Measurements from ENCODE around the gene IL4R. TPM values are rescaled to one million over a fixed set of nuclear protein-coding genes. Genes with fewer than 3 reads are reported as not detected.
A peak's percentile ranks its signal among the peaks of the same experiment; 100 is the strongest.

Gene IL4R
- total RNA-seq, 3 donors from 2014 or later = 18.7 to 53.4 (median 51.8) TPM

DNA sequence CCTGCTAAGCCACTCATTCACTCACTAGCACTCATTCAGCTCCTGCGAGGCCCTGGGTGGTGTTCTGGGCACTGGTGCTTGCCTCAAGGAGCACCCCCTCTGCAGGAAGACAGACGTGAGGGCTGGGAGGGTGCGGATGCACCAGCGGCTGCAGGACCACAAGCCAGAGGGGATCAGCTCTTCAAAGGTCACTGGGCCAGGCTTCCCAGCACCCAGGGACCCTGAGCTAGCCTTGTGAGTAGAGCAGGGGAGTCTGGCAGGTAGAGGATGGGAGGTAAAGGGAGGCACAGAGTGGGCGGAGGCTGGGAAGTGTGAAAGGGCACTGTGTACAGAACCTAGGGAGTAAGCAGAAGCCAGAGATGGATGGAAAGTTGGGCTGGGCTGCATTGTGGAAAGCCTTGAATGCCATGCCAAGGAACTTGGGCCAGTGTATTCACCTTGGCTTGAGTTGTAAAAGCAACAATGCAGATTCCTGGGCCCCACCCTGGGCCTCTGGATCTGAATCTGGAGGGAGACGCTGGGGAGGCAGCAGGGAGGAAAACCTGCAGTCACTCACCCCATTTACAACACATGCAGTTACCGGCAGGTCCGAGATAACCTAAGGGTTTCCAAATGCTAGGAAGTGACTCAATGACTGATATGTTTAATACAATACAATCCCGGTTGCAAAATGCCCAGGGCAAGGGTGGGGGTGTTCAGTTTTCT is 1.7 kb downstream of the IL4R start:
- intact Hi-C loops (cut with DNase I; ENCODE audit: low total_unique reads) = loop anchor here (10.0 kb wide), 1 partner anchor 81 kb away; no protein-coding TSS in a partner anchor
- no peaks in the 10 kb centered on the region for H3K27me3 ChIP-seq
- H3K4me1 ChIP-seq = peaks cover 0 to 8% of the 10 kb centered on the region in 2 donors
- peak overlapping the region; percentile 90 to 100 (median 95) for H3K4me3 ChIP-seq
- peak in 1 of 2 donors; percentile 44 for DNase-seq (ENCODE audit: low spot score in 2 of 2)
- peak overlapping the region; percentile 97 to 100 for H3K27ac ChIP-seq
- no peaks in the 10 kb centered on the region for H3K9me3 ChIP-seq
- TF ChIP-seq POLR2AphosphoS5 (IDR thresholded peaks at IDR 0.05) = peak in 1 of 3 donors; percentile 43
- no peak for TF ChIP-seq POLR2A (IDR thresholded peaks at IDR 0.05)
- TF ChIP-seq CTCF (IDR thresholded peaks at IDR 0.05) = no peak
- no peaks in the 10 kb centered on the region for H3K36me3 ChIP-seq

DNA sequence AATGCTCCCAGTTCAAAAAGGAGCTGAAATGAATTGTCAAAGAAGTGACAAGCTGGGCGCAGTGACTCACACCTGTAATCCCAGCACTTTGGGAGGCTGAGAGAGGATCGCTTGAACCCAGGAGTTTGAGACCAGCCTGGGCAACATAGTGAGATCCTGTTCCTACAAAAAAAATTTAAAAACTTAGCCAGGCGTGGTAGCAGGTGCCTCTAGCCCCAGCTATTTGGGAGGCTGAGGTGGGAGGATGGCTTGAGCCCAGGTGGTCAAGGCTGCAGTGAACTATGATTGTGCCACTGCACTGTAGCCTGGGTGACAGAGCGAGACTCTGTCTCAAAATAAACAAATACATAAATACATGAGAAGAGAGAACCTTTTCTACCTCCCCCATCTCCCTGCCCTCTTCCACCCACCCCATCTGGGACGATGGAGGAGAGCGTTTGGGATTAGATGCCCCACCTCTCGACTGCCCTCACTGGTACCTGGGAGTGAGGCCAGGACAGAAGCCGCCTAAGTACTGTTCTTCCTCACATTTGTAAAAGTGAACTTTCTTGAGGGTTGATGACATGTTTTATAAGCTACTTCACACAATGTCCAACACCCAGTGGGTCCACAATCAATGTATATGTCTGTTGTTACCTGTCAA is 2.4 kb downstream of the IL4R start:
- peaks cover 0 to 8% of the 10 kb centered on the region in 2 donors for H3K4me1 ChIP-seq

GRCh38 chr16:27317320-27317719 is 3.5 kb downstream of the IL4R start:
- Histone ChIP-seq H3K4me1 (peaks cover 0 to 8% of the 10 kb centered on the region in 2 donors), H3K9me3 (no peaks in the 10 kb centered on the region), H3K27ac (peak overlapping the region; percentile 97 to 100), H3K36me3 (no peaks in the 10 kb centered on the region), H3K4me3 (peak overlapping the region in 2 of 3 donors; percentile 90 to 100), H3K27me3 (no peaks in the 10 kb centered on the region)
- peak in 1 of 2 donors; percentile 59 for DNase-seq (ENCODE audit: low spot score in 2 of 2)
- no peak for TF ChIP-seq POLR2AphosphoS5 (IDR thresholded peaks at IDR 0.05)
- TF ChIP-seq POLR2A (IDR thresholded peaks at IDR 0.05) = no peak
- no peak for TF ChIP-seq CTCF (IDR thresholded peaks at IDR 0.05)
- intact Hi-C loops (cut with DNase I; ENCODE audit: low total_unique reads) = loop anchor here (10.0 kb wide), 1 partner anchor 83 kb away; no protein-coding TSS in a partner anchor

More for the DNA sequence above, 2.4 kb downstream of the IL4R start:
- H3K9me3 ChIP-seq = no peaks in the 10 kb centered on the region
- H3K4me3 ChIP-seq = peak overlapping the region; percentile 90 to 100 (median 95)
- H3K27me3 ChIP-seq = no peaks in the 10 kb centered on the region
- TF ChIP-seq CTCF (IDR thresholded peaks at IDR 0.05) = no peak
- no peak for TF ChIP-seq POLR2A (IDR thresholded peaks at IDR 0.05)
- TF ChIP-seq POLR2AphosphoS5 (IDR thresholded peaks at IDR 0.05) = no peak
- peak in 1 of 2 donors; percentile 38 for DNase-seq (ENCODE audit: low spot score in 2 of 2)
- intact Hi-C loops (cut with DNase I; ENCODE audit: low total_unique reads) = loop anchor here (10.0 kb wide), 1 partner anchor 81 kb away; no protein-coding TSS in a partner anchor
- peak overlapping the region; percentile 97 to 100 for H3K27ac ChIP-seq
- no peaks in the 10 kb centered on the region for H3K36me3 ChIP-seq

DNA sequence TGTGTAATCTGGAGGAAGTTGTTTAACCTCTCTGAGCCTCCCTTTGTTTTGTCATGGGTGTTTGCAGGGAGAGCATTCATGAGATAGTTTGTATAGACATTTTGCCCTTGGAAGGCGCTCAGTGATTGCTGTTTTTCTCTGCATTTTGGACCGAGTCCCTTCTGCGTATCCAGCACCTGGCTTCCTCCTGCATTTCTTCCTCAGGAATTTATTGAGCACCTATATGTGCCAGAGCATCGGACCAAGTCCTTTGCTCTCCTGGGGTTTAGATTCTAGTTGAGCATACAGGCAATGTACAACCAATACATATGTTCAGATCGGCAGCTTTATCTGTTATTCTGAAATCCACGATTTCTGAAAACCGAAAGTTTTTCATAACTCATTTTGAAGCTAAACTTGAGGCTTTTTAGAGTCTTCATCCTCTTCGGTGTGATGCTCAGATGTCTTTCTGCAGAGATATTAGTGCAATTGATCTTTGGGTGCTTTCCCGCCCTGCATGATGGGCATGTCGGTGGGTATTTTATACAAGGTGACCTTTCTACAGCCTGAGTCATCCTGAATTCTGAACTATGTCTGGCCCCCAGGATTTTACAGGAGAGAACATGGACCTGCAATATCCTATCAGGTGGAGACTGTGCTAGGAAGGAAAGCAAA is 4.1 kb downstream of the IL4R start:
- no peaks in the 10 kb centered on the region for H3K36me3 ChIP-seq
- H3K27me3 ChIP-seq = no peaks in the 10 kb centered on the region
- peaks cover 0 to 13% of the 10 kb centered on the region in 2 donors for H3K4me1 ChIP-seq
- DNase-seq (ENCODE audit: low spot score in 2 of 2) = peak in 1 of 2 donors; percentile 13
- TF ChIP-seq CTCF (IDR thresholded peaks at IDR 0.05) = no peak
- TF ChIP-seq POLR2AphosphoS5 (IDR thresholded peaks at IDR 0.05) = no peak
- no peak for TF ChIP-seq POLR2A (IDR thresholded peaks at IDR 0.05)
- peak overlapping the region in 2 of 3 donors; percentile 90 to 100 for H3K4me3 ChIP-seq
- H3K9me3 ChIP-seq = no peaks in the 10 kb centered on the region
- intact Hi-C loops (cut with DNase I; ENCODE audit: low total_unique reads) = loop anchor here (10.0 kb wide), 1 partner anchor 83 kb away; no protein-coding TSS in a partner anchor
- H3K27ac ChIP-seq = peak overlapping the region; percentile 97 to 100
